Measurements from ENCODE around the gene GNA15. TPM values are rescaled to one million over a fixed set of nuclear protein-coding genes. Genes with fewer than 3 reads are reported as not detected.

GNA15 gene
- total RNA-seq, 3 donors from 2014 or later (not counting 1 experiment from before 2014, with no cell fraction given), result 3.9 to 10.4 (median 8.4) TPM

DNA sequence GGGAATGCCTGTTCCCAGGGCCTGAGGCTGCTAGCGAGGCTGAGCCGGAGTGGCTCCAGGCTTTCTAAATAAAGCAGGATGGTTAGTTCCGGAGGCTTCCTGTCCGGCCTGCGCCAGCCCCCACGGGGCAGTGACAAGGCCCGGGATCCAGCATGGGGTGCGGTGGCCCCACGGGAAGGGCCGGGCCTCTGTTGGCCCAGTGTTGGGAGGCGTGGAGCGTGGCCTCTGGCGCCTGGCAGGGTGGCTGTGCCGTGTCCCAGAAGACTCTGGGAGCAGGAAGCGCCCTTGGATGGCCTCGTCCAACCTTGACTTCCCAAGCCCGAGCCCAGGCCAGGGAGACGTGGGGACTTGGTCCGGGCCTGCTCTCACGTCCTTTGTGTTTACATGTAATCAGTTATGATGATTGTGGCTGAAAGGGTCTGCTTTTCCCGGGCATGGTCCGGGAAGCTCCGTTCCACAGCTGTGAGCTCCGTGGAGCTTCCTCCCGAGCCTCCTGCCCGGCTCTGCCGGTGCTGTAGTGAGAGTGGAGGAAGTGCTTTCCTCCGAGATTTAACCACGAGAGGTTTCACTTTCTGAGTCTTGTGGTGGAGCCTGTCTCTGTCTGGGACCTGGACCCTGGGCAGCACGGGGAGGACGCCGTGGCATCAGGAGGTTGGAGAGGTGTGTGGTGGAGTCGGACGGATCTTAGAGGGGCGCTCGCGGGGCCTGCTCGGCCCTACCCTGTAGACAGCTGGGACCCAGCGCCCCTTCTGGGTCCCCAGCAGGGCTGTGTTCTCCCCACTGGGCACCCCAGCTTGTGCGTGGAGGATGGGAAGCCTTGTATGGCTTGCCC, 37.1 kb upstream of the GNA15 start:
- DNase-seq (peak in 1 of 2 donors; percentile 64), ATAC-seq (peak in 1 of 3 donors; percentile 38)
- H3K36me3 ChIP-seq (ENCODE audit: control insufficient read depth, insufficient read depth, low read length), result no peaks in the 10 kb centered on the region
- H3K36me3 Mint-ChIP-seq, result no peaks in the 10 kb centered on the region
- no peak overlapping the region for H3K4me3 Mint-ChIP-seq
- no peak overlapping the region for H3K27ac Mint-ChIP-seq
- intact Hi-C loops (cut with micrococcal nuclease), result no loop called here
- 40% methylated on average over 40 of the region's 40 CpGs for WGBS (ENCODE audit: insufficient coverage)
- no peaks in the 10 kb centered on the region for H3K9me3 ChIP-seq (ENCODE audit: control insufficient read depth, insufficient read depth, low read length)
- H3K27me3 Mint-ChIP-seq (ENCODE audit: low read depth in 2 of 2), result peaks cover 21 to 45% of the 10 kb centered on the region in 2 donors
- no peak overlapping the region for H3K4me3 ChIP-seq (ENCODE audit: low read length)
- peaks cover 6 to 21% of the 10 kb centered on the region in 2 donors for H3K4me1 Mint-ChIP-seq
- peaks cover 41% of the 10 kb centered on the region for H3K4me1 ChIP-seq (ENCODE audit: control insufficient read depth, insufficient read depth, low read length)
- no peaks in the 10 kb centered on the region for H3K9me3 Mint-ChIP-seq
- TF ChIP-seq, protein P1, sequence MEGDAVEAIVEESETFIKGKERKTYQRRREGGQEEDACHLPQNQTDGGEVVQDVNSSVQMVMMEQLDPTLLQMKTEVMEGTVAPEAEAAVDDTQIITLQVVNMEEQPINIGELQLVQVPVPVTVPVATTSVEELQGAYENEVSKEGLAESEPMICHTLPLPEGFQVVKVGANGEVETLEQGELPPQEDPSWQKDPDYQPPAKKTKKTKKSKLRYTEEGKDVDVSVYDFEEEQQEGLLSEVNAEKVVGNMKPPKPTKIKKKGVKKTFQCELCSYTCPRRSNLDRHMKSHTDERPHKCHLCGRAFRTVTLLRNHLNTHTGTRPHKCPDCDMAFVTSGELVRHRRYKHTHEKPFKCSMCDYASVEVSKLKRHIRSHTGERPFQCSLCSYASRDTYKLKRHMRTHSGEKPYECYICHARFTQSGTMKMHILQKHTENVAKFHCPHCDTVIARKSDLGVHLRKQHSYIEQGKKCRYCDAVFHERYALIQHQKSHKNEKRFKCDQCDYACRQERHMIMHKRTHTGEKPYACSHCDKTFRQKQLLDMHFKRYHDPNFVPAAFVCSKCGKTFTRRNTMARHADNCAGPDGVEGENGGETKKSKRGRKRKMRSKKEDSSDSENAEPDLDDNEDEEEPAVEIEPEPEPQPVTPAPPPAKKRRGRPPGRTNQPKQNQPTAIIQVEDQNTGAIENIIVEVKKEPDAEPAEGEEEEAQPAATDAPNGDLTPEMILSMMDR (IDR thresholded peaks at IDR 0.05), result no peak
- no peak overlapping the region for H3K27ac ChIP-seq (ENCODE audit: low read length)
- H3K27me3 ChIP-seq (ENCODE audit: control insufficient read depth, insufficient read depth, low read length), result peaks cover 42% of the 10 kb centered on the region

DNA sequence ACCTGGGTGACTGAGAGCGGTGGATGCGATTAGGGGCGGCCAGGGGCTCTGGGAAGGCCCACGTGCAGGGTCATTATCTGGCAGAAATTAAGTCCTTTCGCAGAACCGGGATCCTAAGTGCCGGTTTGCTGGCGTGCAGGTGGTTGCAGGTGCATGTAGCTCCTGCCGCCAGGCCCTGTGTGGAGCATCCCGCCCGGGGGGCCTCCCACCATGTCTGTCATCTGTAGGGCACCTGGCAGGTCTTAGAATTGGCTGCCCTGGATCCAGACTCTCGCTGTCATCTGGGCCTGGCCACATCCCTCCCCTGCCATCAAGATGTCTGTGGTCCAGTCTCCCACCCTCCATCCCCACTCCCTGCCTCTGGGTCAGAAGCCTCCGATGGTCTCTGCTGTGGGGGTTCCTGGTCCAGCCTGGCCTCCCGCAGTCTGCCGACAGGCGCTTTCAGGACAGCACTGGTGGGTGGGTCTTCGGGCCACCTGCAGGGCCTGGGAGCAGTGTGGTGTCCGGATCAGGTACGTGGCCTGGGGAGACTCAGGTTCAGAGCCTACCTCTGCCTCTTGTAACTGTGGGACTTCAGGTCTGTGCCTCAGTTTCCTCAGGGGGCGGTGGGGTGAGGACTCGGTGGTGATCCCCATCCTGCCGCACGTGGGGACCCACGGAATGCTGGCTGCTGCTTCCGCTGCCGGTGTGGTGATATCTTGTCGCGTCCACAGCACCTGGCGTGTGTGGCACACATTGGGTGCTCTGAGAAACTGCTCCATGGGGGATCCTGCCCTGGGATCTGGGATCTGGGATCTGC, 36.3 kb upstream of the GNA15 start:
- Histone ChIP-seq H3K36me3 (ENCODE audit: control insufficient read depth, insufficient read depth, low read length) (no peaks in the 10 kb centered on the region), H3K9me3 (ENCODE audit: control insufficient read depth, insufficient read depth, low read length) (no peaks in the 10 kb centered on the region), H3K4me3 (ENCODE audit: low read length) (no peak overlapping the region), H3K27ac (ENCODE audit: low read length) (no peak overlapping the region), H3K4me1 (ENCODE audit: control insufficient read depth, insufficient read depth, low read length) (peaks cover 47% of the 10 kb centered on the region), H3K27me3 (ENCODE audit: control insufficient read depth, insufficient read depth, low read length) (peaks cover 42% of the 10 kb centered on the region)
- no peaks in the 10 kb centered on the region for H3K9me3 Mint-ChIP-seq
- H3K27ac Mint-ChIP-seq, result no peak overlapping the region
- H3K27me3 Mint-ChIP-seq (ENCODE audit: low read depth in 2 of 2), result peaks cover 24 to 45% of the 10 kb centered on the region in 2 donors
- TF ChIP-seq, protein P1 (IDR thresholded peaks at IDR 0.05), result no peak
- no peak overlapping the region for H3K4me3 Mint-ChIP-seq
- H3K4me1 Mint-ChIP-seq, result peaks cover 6 to 27% of the 10 kb centered on the region in 2 donors
- 92% methylated on average over 29 of the region's 29 CpGs for WGBS (ENCODE audit: insufficient coverage)
- no peak for ATAC-seq
- DNase-seq, result no peak
- intact Hi-C loops (cut with micrococcal nuclease), result no loop called here
- no peaks in the 10 kb centered on the region for H3K36me3 Mint-ChIP-seq

DNA sequence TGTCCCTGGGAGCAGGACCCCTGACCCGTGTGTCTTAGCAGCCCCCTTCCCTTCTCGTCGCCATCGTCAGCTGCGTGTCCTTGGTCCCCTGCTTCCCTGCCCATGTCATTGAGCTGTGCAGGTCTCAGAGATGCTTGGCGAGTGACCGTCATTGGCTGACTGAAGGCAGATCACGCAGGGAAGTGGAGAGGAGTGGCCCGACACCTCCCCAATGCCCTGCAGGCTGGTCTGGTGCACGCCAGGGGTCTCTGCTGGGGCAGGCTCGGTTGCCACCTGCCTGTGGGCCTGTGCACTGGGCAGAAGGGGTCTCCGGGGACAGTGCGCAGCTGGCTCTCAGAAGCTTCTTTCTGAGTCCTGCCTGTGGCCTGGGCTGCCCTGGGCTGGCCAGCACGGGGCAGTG, 35.5 kb upstream of the GNA15 start:
- ATAC-seq (no peak), DNase-seq (no peak)
- intact Hi-C loops (cut with micrococcal nuclease), result no loop called here
- Histone ChIP-seq H3K27ac (ENCODE audit: low read length) (no peak overlapping the region), H3K4me3 (ENCODE audit: low read length) (no peak overlapping the region), H3K36me3 (ENCODE audit: control insufficient read depth, insufficient read depth, low read length) (no peaks in the 10 kb centered on the region), H3K9me3 (ENCODE audit: control insufficient read depth, insufficient read depth, low read length) (no peaks in the 10 kb centered on the region), H3K27me3 (ENCODE audit: control insufficient read depth, insufficient read depth, low read length) (peaks cover 35% of the 10 kb centered on the region), H3K4me1 (ENCODE audit: control insufficient read depth, insufficient read depth, low read length) (peaks cover 40% of the 10 kb centered on the region)
- H3K36me3 Mint-ChIP-seq, result no peaks in the 10 kb centered on the region
- H3K27me3 Mint-ChIP-seq (ENCODE audit: low read depth in 2 of 2), result peaks cover 22 to 42% of the 10 kb centered on the region in 2 donors
- TF ChIP-seq, protein P1 (IDR thresholded peaks at IDR 0.05), result no peak
- no peak overlapping the region for H3K4me3 Mint-ChIP-seq
- WGBS (ENCODE audit: insufficient coverage), result 90% methylated on average over 14 of the region's 14 CpGs
- no peaks in the 10 kb centered on the region for H3K9me3 Mint-ChIP-seq
- peaks cover 6 to 21% of the 10 kb centered on the region in 2 donors for H3K4me1 Mint-ChIP-seq
- no peak overlapping the region for H3K27ac Mint-ChIP-seq

Data from natural killer cell (primary cell).